CD4-positive, alpha-beta memory T cell (primary cell): ENCODE measurements around the gene TMEM88. TPM values are rescaled to one million over a fixed set of nuclear protein-coding genes. Genes with fewer than 3 reads are reported as not detected.

ENCODE experiments used
- CTCF ChIA-PET: fragments of 350-600 bp; sonication (Branson Sonifier 250); formaldehyde crosslinking; loops from one replicate; lab custom pipeline; 2021; ENCODE audit warnings: inconsistent platforms; ENCODE audit not compliant: partially characterized antibody; lab: Charles Lee
- POLR2A ChIA-PET: fragments of 350-600 bp; sonication (Branson Sonifier 250); formaldehyde crosslinking; loops from one replicate; lab custom pipeline; 2021; ENCODE audit not compliant: partially characterized antibody; lab: Charles Lee
- DNase-seq, 5 donors: peaks; one replicate each; pipeline versions ENCODE4 v3.0.0 to v3.0.0-alpha.2; 2020 to 2022; ENCODE audit warnings: mixed read lengths in 1 of 5
- H3K27ac ChIP-seq: one replicate; pipeline ENCODE4 v1.7.0; 2013; ENCODE audit warnings: low read depth, low read length
- H3K27me3 ChIP-seq: 2 replicates; pipeline ENCODE4 v1.7.0; 2013; ENCODE audit warnings: mild to moderate bottlenecking, low read length, moderate library complexity; ENCODE audit not compliant: insufficient read depth
- H3K36me3 ChIP-seq: 2 replicates; pipeline ENCODE4 v1.7.0; 2013; ENCODE audit warnings: mild to moderate bottlenecking, low read length, moderate library complexity; ENCODE audit not compliant: insufficient read depth
- H3K4me1 ChIP-seq: 2 replicates; pipeline ENCODE4 v1.7.0; 2013; ENCODE audit warnings: mild to moderate bottlenecking, low read length, moderate library complexity; ENCODE audit not compliant: insufficient read depth
- H3K4me3 ChIP-seq, 2 donors: one replicate each; pipeline ENCODE4 v1.7.0; 2013; ENCODE audit warnings: low read length in 2 of 2, mild to moderate bottlenecking in 1 of 2
- H3K9me3 ChIP-seq, 2 donors: one replicate each; pipeline ENCODE4 v1.7.0; 2013; ENCODE audit warnings: low read length in 2 of 2, control low read depth in 1 of 2; ENCODE audit not compliant: control insufficient read depth in 1 of 2
- H3K27ac Mint-ChIP-seq, 7 donors: one replicate each; pipeline ENCODE4 v1.8.0; 2020 to 2021; ENCODE audit warnings: mixed read lengths in 7 of 7, mild to moderate bottlenecking in 6 of 7, inconsistent platforms in 3 of 7, moderate library complexity in 3 of 7
- H3K27me3 Mint-ChIP-seq, 2 donors: one replicate each; pipeline ENCODE4 v1.8.0; 2020 to 2021; ENCODE audit warnings: mixed read lengths in 2 of 2
- H3K36me3 Mint-ChIP-seq, 2 donors: one replicate each; pipeline ENCODE4 v1.8.0; 2020 to 2021; ENCODE audit warnings: mixed read lengths in 2 of 2, inconsistent platforms in 1 of 2, mild to moderate bottlenecking in 1 of 2
- H3K4me1 Mint-ChIP-seq, 4 donors: one replicate each; pipeline ENCODE4 v1.8.0; 2020 to 2021; ENCODE audit warnings: mixed read lengths in 4 of 4, mild to moderate bottlenecking in 1 of 4
- H3K4me3 Mint-ChIP-seq, 8 donors: one replicate each; pipeline ENCODE4 v1.8.0; 2020 to 2021; ENCODE audit warnings: mixed read lengths in 8 of 8, mild to moderate bottlenecking in 7 of 8, moderate library complexity in 6 of 8, inconsistent platforms in 3 of 8
- H3K9me3 Mint-ChIP-seq, 8 donors: one replicate each; pipeline ENCODE4 v1.8.0; 2020 to 2021; ENCODE audit warnings: mixed read lengths in 8 of 8, mild to moderate bottlenecking in 5 of 8, inconsistent platforms in 3 of 8, moderate library complexity in 1 of 8
- intact Hi-C: fragments of 100-400 bp; cut with micrococcal nuclease; formaldehyde crosslinking; loops from one replicate; pipeline ENCODE4 v1.15.1; 2023
- polyA plus RNA-seq, 2 donors: library from polyadenylated mRNA; unstranded; fragments of 300-500 nt; fragmentation: Illumina TruSeq; gene quantifications; one replicate each; pipeline ENCODE4 v1.2.3, GENCODE V29; 2021
- total RNA-seq, 2 experiments: library from RNA; stranded (reverse); gene quantifications; one replicate each; pipeline ENCODE4 v1.2.3, GENCODE V29; 2021

The TMEM88 gene
- total and polyA plus RNA-seq, 4 experiments from 2014 or later, result 6.2 to 7.9 TPM; not detected in 2

GRCh38 chr17:7848131-7848579 lies 6.7 kb upstream of the TMEM88 start:
- Mint-ChIP-seq H3K36me3 (peaks cover 3 to 51% of the 10 kb centered on the region in 2 donors), H3K27me3 (peaks cover 0 to 3% of the 10 kb centered on the region in 2 donors), H3K9me3 (no peaks in the 10 kb centered on the region), H3K4me3 (peak overlapping the region in 1 of 8 donors; percentile 63), H3K27ac (peak overlapping the region in 4 of 7 donors; percentile 41 to 87 (median 69)), H3K4me1 (peaks cover 17 to 40% (median 23%) of the 10 kb centered on the region in 4 donors)
- Histone ChIP-seq H3K36me3 (peaks cover 22% of the 10 kb centered on the region), H3K9me3 (no peaks in the 10 kb centered on the region), H3K4me3 (no peak overlapping the region), H3K4me1 (peaks cover 27% of the 10 kb centered on the region), H3K27me3 (no peaks in the 10 kb centered on the region), H3K27ac (no peak overlapping the region)
- ChIA-PET POLR2A (interaction anchor here (0.9 to 13.6 kb wide), 3 partner anchors 8 to 283 kb away, joined by 3 to 238 read pairs (median 43); partner anchors contain the start of genes CYB5D1, KDM6B, NAA38 and TMEM88), CTCF (interaction anchor here (0.7 to 6.1 kb wide), 2 partner anchors 13 to 142 kb away, joined by 3 to 65 read pairs; partner anchors contain the start of gene KDM6B)
- peak in 1 of 5 donors; percentile 37 for DNase-seq
- intact Hi-C loops, result loop anchor here (10.0 kb wide), 1 partner anchor 613 kb away; the partner anchor contains the start of genes DVL2 and PHF23

- Mint-ChIP-seq H3K4me3 (no peak overlapping the region), H3K36me3 (peaks cover 3 to 46% of the 10 kb centered on the region in 2 donors), H3K27ac (peak overlapping the region in 2 of 7 donors; percentile 25 to 94), H3K27me3 (peaks cover 0 to under 1% of the 10 kb centered on the region in 2 donors), H3K9me3 (no peaks in the 10 kb centered on the region), H3K4me1 (peaks cover 17 to 38% (median 20%) of the 10 kb centered on the region in 4 donors)
- Histone ChIP-seq H3K27me3 (no peaks in the 10 kb centered on the region), H3K36me3 (peaks cover 22% of the 10 kb centered on the region), H3K4me3 (no peak overlapping the region), H3K27ac (no peak overlapping the region), H3K4me1 (peaks cover 27% of the 10 kb centered on the region), H3K9me3 (no peaks in the 10 kb centered on the region)
- intact Hi-C loops, result loop anchor here (10.0 kb wide), 1 partner anchor 614 kb away; the partner anchor contains the start of genes DVL2 and PHF23
- CTCF ChIA-PET, result interaction anchor here (6.1 kb wide), 1 partner anchor 14 kb away, joined by 65 read pairs; the partner anchor contains the start of gene KDM6B
- no peak for DNase-seq
- POLR2A ChIA-PET, result interaction anchor here (2.0 to 13.6 kb wide), 2 partner anchors 14 to 141 kb away, joined by 7 to 238 read pairs; partner anchors contain the start of gene KDM6B
Measured at GRCh38 chr17:7848739-7849129, 6.1 kb upstream of the TMEM88 start.

DNA sequence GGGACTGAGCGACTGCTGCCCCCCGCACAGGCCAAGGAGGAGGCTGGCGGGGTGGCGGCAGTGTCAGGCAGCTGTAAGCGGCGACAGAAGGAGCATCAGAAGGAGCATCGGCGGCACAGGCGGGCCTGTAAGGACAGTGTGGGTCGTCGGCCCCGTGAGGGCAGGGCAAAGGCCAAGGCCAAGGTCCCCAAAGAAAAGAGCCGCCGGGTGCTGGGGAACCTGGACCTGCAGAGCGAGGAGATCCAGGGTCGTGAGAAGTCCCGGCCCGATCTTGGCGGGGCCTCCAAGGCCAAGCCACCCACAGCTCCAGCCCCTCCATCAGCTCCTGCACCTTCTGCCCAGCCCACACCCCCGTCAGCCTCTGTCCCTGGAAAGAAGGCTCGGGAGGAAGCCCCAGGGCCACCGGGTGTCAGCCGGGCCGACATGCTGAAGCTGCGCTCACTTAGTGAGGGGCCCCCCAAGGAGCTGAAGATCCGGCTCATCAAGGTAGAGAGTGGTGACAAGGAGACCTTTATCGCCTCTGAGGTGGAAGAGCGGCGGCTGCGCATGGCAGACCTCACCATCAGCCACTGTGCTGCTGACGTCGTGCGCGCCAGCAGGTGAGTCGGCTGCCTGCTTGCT lies 5.6 kb upstream of the TMEM88 start:
- Histone ChIP-seq H3K27ac (no peak overlapping the region), H3K4me1 (peaks cover 27% of the 10 kb centered on the region), H3K4me3 (no peak overlapping the region), H3K27me3 (no peaks in the 10 kb centered on the region), H3K9me3 (no peaks in the 10 kb centered on the region), H3K36me3 (peaks cover 22% of the 10 kb centered on the region)
- Mint-ChIP-seq H3K36me3 (peaks cover 3 to 43% of the 10 kb centered on the region in 2 donors), H3K4me3 (peak overlapping the region in 1 of 8 donors; percentile 67), H3K27me3 (no peaks in the 10 kb centered on the region), H3K4me1 (peaks cover 16 to 34% (median 17%) of the 10 kb centered on the region in 4 donors), H3K27ac (peak overlapping the region in 5 of 7 donors; percentile 25 to 94 (median 75)), H3K9me3 (no peaks in the 10 kb centered on the region)
- ChIA-PET POLR2A (interaction anchor here (2.0 to 13.6 kb wide), 4 partner anchors 7 to 141 kb away, joined by 5 to 238 read pairs (median 15); partner anchors contain the start of gene KDM6B), CTCF (interaction anchor here (1.8 to 6.1 kb wide), 2 partner anchors 14 to 26 kb away, joined by 6 to 65 read pairs; partner anchors contain the start of gene KDM6B)
- peak in 1 of 5 donors; percentile 42 for DNase-seq
- intact Hi-C loops, result loop anchor here (10.0 kb wide), 1 partner anchor 614 kb away; the partner anchor contains the start of genes DVL2 and PHF23

DNA sequence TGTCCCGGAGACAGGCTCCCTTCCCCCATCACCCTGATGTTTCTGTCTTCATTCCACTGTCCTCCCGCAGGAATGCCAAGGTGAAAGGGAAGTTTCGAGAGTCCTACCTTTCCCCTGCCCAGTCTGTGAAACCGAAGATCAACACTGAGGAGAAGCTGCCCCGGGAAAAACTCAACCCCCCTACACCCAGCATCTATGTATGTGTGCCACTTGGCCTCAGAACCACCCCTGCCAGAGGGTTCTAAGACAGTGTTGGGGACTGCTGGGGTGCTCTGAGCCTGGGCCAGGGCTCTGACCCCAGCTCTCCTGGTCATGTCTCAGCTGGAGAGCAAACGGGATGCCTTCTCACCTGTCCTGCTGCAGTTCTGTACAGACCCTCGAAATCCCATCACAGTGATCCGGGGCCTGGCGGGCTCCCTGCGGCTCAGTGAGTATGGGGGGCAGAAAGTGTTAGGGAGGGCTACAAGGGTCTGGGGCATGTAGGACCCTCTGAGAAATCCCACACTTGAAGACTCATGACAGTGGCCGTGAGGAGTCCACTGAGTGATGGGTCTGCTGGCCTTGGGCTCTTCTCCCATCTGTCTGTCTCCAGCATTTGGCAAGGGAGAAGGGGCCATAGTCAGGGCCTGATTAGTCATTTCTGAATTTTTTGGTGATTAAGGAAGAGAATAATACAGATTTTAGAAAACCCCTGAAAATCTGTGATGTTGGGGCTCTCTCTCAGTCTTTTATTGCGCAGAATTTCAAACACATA lies 4.9 kb upstream of the TMEM88 start:
- POLR2A ChIA-PET, result interaction anchor here (1.9 to 13.6 kb wide), 5 partner anchors 8 to 140 kb away, joined by 4 to 238 read pairs (median 7); partner anchors contain the start of gene KDM6B
- H3K27ac Mint-ChIP-seq, result peak overlapping the region; percentile 27 to 94 (median 75)
- Histone ChIP-seq H3K27ac (no peak overlapping the region), H3K27me3 (no peaks in the 10 kb centered on the region), H3K4me1 (peaks cover 26% of the 10 kb centered on the region), H3K36me3 (peaks cover 22% of the 10 kb centered on the region), H3K4me3 (no peak overlapping the region), H3K9me3 (no peaks in the 10 kb centered on the region)
- H3K36me3 Mint-ChIP-seq, result peaks cover 3 to 38% of the 10 kb centered on the region in 2 donors
- no peaks in the 10 kb centered on the region for H3K27me3 Mint-ChIP-seq
- H3K4me1 Mint-ChIP-seq, result peaks cover 15 to 30% (median 16%) of the 10 kb centered on the region in 4 donors
- peak overlapping the region in 1 of 8 donors; percentile 67 for H3K4me3 Mint-ChIP-seq
- no peak for DNase-seq
- no peaks in the 10 kb centered on the region for H3K9me3 Mint-ChIP-seq
- CTCF ChIA-PET, result interaction anchor here (0.5 to 6.1 kb wide), 5 partner anchors 9 to 73 kb away, joined by 3 to 65 read pairs (median 4); partner anchors contain the start of gene KDM6B
- intact Hi-C loops, result loop anchor here (10.0 kb wide), 1 partner anchor 615 kb away; the partner anchor contains the start of genes DVL2 and PHF23

DNA sequence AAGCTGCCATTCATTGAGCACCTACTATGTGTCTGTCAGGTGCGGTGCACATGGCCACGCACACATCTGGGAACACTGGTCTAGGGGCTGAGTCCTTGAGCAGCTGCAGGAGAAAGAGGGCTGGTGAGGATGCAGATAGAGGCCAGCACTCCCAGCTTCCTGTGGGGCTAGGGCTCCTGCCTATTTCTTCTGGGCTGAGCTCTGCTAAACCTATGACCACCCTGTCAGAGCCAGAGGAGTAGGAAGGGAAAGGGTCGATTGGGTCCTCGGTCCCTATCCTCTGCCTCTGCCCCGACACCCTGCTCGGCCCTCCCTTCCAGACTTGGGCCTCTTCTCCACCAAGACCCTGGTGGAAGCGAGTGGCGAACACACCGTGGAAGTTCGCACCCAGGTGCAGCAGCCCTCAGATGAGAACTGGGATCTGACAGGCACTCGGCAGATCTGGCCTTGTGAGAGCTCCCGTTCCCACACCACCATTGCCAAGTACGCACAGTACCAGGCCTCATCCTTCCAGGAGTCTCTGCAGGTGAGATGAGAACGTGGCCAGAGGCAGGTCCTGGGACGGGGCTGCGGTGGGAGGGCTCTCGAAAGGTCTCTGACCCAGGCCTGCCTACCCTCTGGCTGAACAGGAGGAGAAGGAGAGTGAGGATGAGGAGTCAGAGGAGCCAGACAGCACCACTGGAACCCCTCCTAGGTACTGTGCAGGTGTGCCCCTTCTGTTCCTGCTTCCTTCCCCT lies 4.0 kb upstream of the TMEM88 start:
- Histone ChIP-seq H3K27me3 (no peaks in the 10 kb centered on the region), H3K27ac (peak overlapping the region; percentile 61), H3K9me3 (no peaks in the 10 kb centered on the region), H3K4me3 (peak overlapping the region in 1 of 2 donors; percentile 30), H3K4me1 (peaks cover 22% of the 10 kb centered on the region), H3K36me3 (peaks cover 22% of the 10 kb centered on the region)
- intact Hi-C loops, result loop anchor here (1.0 kb wide), 4 partner anchors 8 to 108 kb away; no protein-coding TSS in a partner anchor
- H3K36me3 Mint-ChIP-seq, result peaks cover 3 to 39% of the 10 kb centered on the region in 2 donors
- ChIA-PET CTCF (interaction anchor here (0.7 to 6.1 kb wide), 12 partner anchors 10 to 139 kb away, joined by 3 to 65 read pairs (median 4); partner anchors contain the start of gene KDM6B), POLR2A (interaction anchor here (0.7 to 13.6 kb wide), 9 partner anchors 9 to 839 kb away, joined by 3 to 238 read pairs (median 5); partner anchors contain the start of genes KDM6B, RNASEK, TP53 and WRAP53)
- H3K9me3 Mint-ChIP-seq, result no peaks in the 10 kb centered on the region
- peak overlapping the region; percentile 71 to 87 (median 78) for H3K4me3 Mint-ChIP-seq
- H3K27ac Mint-ChIP-seq, result peak overlapping the region; percentile 87 to 94 (median 92)
- H3K27me3 Mint-ChIP-seq, result no peaks in the 10 kb centered on the region
- peaks cover 15 to 21% (median 17%) of the 10 kb centered on the region in 4 donors for H3K4me1 Mint-ChIP-seq
- peak in 1 of 5 donors; percentile 42 for DNase-seq
